GM18508 (cell line): ENCODE results near the gene PIPOX.
"Not testable (repeated sequence)": the region's sequence is repeated elsewhere in the genome, so short reads cannot be mapped to it uniquely, and the experiment has no call there.

Experiments
- ATAC-seq: cut with Tn5 transposase; IDR thresholded peaks from one replicate; pipeline ENCODE4 v1.9.1; 2021; ENCODE audit warnings: moderate number of reproducible peaks; ENCODE audit not compliant: insufficient read depth, unreplicated experiment

PIPOX gene

DNA sequence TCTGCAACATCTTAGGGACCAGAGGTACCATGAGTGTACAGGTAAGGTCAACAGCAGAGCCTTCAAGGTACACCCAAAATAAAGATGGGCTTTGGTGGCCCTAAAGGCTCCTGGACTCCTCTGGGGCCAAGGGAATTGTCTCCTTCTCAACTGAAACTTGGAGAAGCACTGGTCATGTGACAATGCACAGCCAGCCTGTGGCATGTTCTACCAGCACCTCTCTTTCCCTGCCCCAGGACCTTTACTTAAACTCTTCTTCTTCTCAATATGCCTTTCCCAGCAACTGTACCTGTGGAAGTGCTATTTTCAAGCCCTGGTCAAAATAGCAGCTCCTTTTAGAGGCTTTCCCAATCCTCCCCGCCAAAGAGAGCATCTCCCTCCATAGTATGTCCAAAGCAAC lies 28.4 kb downstream of the PIPOX start:
- no peak for ATAC-seq

DNA sequence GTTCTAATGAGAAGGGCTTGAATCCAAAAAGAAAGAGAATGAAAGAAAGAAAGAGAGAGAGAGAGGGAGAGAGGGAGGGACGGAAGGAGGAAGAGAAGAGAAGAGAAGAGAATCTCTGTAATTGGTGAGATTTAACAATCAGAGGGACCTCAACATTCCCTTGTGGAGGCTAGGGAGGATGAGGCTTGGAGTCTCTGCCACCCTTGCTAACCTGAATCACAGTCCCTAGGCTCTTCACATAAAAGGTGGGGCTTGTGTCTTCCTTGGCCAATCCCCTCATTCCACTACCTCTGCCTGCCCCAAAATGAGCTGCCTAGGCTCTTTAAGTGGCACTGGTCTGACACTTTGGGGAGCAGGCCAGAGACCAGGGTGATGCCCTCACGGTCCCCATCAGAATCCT lies 30.1 kb downstream of the PIPOX start:
- ATAC-seq, result no peak

DNA sequence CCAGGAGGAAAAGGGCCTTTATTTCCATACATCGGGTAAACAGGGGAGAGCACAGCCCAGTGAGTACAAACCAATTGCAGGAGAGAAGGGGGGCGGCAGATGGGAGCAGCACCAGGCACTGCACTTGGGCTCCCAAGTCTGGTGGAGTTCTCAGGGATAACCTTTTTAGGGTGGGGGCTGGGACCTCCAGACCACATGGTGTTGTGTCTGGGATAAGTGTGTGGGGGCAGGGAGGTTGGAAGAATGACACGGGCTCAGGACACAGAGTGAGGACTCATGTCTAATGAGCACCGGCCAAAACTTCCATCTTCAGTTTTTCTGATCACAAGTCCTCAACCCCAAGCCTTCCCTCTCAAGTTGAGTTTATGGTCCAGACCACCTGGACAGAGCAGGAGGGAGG lies 30.6 kb downstream of the PIPOX start:
- no peak for ATAC-seq

DNA sequence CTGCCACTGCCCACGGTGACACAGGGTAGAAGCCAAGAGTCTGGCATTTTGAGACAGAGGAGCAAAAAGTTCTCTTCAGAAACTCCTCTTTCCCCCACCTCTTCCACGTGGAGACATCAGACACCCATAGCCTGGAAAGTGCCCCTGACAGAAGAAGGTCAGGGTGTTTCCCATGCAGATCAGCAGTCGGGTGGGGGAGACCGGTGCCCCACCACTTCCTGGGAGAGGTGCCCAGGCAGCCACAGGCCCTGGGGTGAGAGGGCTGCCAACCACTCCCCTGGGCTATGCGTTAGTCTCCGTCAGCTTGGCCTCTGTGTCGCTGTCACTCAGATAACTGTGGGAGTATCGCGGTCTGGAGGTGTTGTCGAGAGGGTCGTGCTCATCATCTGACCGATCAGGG lies 31.5 kb downstream of the PIPOX start:
- no peak for ATAC-seq

DNA sequence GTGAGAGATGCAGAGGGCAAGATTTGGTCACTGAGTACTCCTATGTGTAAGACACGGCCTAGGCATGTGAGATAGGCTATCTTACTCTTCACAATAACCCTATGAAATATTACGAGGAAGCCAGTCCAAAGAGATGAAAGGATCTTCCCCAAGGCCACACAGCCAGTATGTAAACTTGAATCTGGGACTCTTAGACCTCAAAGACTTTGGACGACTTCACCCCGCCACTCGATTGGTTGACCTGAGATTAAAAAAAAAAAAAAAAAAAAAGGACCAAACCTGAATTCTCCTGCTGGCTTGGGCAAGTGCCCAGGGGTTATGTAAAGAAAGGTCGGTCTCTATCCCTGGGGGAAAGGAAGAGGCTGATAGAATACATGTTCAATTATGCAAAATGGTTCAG lies 33.1 kb downstream of the PIPOX start:
- ATAC-seq, result no peak

DNA sequence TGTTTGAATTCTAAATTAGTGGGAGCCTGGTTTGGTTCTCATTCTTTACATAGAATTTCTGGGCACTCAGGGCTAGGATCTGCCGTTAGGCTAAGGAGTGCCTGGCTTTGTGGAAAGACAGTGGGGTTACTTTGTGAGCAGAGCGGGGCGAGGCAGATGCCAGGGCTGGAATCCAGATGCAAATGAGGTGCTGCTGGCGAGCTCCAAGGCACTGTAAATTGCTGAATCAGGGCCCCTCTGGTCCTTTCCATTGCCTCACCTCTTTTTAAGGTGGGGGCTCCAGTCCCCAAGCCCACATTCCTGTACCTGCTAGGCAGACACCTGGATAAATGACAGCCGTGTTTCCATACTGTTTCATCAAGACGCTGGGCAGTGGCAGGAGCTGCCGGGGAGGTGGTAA lies 33.8 kb downstream of the PIPOX start:
- no peak for ATAC-seq

DNA sequence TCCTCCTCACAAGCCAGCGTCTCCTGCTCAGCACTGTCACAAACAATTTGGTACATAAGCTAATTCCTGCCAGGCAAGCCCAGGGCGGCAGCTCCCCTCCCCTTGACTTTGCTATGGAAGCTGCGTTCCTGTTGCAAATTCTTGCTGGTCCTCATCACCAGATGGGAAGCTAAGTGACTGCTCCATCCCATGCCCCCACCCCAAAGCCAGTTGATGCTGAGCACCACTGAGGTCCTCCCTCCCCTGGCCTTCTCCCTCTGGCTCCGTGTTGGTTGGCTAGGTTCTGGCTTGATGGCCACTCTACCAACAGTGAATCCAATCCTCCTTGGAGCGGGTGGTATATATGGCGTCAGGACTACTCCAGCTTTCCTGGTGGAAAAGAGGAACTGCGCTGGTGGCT lies 34.4 kb downstream of the PIPOX start:
- no peak for ATAC-seq

DNA sequence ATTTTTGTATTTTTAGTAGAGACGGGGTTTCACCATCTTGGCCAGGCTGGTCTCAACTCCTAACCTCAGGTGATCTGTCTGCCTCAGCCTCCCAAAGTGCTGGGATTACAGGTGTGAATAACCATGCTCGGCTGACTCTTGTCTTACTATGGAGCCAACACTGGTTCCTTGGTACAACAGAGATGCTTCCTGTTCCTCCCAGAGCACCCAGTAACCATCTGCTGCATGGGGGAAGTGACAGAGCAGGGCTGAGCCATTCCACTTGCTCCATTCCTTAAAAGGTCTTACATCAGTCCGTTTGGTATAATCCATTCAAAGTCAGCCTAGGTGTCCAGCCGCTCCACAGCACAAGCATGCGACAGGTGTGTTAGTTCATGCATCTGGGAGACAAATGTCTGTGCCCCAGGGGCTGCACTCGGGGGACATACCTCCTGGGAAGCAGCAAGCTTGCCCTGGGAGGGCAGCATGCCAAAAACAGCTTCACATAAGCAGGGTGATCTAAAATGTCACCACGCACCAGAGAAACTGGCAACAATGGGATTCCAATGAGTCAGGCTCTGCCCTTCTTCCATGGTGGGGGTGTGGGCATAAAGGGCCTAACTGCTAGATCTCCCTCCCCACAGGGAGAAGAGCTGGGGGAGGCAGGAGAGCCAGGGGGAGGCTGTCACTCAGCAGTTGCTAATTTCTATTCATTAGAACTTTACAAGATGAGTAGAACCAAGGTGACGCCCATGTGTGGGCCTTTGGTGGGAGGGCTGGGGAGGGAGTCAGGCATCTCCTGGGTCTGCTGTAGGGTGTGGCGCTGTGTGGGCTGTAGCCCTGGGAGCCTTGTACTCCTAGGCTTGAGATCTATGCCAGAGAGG lies 35.5 kb downstream of the PIPOX start:
- ATAC-seq, result no peak

DNA sequence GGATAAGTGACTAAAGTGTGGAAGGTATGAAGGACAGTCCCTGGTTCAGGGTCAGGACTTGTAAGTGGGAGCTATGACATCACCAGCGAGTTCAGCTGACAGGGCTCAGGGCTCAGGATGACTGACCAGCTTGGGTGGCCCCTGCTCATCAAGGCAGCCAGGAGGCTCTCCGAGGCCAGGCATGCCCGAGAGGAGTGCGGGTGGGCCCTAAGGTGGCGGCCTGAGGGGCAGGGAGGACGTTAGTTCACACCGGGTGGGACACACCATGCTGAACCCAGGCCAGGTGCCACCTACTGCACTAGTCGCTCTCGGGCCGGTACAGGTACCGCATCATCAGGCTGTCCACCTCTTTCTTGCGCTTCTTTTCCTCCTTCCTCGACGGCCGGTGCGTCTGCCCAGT lies 36.5 kb downstream of the PIPOX start:
- no peak for ATAC-seq

DNA sequence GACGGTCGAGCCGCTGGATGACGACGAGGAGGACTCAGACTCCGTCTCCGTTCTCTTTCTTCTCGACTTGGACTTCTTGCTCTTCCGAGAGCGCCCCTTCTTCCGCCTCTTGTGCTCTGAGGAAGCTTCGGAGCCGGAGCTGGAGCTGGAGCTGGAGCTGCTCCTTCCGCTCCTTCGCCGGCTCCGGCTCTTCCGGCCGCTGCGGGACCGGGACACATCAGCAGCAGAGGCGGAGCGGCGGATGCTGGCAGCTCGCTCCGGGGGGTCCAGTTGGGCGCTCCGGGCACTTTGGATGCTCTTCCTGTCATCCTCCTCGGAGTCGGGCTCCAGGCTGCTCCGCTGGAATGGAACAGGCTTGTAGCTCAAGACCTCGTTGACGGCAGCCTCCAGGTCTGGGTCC lies 36.9 kb downstream of the PIPOX start:
- no peak for ATAC-seq

DNA sequence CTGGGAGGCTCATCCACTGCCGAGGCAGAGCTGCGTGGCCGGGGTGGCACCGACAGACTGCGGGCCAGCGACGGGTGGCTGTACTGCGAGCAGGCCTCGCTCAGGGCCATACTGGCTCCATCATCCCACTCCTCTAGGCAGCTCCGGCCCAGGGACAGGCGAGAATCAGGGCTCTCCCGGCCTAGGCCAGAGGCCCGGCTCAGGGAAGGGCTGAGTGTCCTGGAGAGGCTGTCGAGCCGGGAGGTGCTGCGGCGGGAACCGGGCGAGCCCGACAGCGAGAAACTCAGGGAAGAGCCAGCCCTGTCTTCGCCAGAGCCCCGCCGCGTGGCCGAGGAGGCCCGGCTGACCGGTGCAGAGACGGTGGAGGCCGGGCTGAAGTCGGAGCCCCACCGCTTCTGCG lies 37.4 kb downstream of the PIPOX start:
- ATAC-seq, result no peak

DNA sequence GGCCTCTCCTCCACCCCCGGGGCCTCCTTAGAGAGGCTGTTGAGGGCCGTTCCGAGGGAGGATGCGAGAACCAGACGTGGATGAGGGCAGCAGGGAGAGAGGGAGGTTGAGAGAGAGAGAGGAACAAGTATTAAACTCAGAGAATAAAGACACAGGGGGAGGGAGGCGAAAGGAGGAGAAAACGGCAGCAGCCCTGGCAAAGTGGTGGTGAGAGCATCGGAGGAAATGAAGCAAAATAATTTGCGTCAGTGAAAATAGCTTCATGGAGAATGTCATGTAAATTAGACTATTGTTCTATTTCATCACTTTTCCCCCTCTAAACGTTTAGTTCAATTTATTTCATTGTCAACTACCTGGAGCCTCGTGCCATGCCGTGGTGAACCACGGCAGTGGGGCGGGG lies 38.0 kb downstream of the PIPOX start:
- ATAC-seq, result no peak

DNA sequence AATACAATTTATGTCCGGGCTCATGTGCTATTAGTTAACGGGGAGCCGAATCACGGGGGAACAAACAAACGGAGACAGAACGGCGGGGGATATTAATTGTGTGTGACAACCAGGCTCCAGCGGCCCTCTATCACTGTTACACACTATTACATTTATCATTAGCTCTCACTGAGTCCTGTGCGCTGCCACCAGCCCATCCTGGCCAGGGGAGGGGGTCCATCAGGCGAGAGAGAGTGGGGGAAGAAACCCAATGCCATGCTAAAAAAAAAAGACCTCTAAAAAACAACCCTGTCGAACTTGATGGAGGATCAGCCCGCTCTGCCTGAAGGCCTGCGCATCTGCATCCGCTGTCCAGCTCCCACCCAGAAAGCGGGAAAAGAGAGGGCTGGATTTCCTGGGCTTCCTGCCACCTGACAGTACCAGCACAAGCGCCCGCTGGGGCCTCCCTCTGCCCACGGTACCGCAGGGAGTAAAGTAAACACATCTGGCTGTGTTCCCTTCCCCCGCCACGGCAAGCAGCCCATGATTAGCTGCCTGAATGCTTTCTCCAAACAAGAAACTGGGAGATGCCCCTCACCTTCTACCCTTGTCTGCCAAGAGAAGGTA lies 41.7 kb downstream of the PIPOX start:
- no peak for ATAC-seq

DNA sequence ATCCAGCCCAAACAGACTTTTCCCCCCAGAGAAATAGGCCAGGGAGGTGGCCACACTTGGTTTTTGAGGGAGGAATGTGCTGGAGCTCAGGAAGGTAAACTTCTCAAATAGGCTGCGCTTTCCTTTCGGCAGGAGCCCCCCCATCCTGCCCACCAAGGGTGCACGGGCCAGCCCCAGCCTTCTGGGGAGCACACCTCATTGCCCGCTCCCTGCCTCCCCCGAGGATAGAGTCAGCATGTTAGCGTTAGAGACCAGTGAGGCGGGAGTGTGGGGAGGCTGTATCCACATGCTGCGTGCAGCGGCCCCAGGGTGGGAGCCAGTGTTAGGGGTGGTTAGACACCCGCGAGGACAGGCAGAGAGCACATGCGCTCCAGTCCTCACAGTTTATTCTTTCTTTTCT lies 42.3 kb downstream of the PIPOX start:
- ATAC-seq, result no peak

DNA sequence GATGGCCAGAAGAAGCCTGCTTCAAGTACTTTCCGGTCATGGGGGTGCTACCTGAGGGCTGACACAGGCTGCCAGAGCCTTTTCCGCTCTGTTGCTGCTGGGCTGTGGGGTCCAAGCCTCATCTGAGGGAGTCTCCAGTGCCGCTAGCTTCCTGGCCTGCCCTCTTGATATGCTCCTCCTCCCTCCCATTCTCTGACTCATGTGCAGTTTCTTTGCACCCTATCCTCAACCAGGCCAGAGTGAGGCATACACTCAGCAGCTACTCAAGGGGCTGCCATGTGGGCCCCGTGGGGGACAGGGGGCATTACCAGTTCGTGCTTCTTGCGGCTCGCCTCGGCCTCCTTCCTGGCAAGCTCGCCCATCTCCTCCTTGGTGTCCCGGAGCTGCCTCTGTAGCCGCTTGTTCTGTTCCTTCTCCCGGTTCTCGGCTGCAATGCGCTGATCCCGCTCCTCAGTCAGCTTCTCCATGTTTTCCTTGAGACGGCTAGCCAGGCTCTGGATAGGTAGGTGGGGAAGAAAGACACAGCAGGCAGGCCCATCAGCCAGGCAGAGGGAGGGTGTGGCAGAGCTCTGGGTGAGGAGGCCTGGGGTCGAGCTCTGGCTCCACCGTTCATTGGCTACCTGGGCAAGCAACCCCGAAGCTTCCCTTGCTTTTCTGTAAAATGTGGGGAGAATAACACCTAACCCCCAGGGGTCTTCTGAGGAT lies 43.8 kb downstream of the PIPOX start:
- ATAC-seq, result no peak

DNA sequence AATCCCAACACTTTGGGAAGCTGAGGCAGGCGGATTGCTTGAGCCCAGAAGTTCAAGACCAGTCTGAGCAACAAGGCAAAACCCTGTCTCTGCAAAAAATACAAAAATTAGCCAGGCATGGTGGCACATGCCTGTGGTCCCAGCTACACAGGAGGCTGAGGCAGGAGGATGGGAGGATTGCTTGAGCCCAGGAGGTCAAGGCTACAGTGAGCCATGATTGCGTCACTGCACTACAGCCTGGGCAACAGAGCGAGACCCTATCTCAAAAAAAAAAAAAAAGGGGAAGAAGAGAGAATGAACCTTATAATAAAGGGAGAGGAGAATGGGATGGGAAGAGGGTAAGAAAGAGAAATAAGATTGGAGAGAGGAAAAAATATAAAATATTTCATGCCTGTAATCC lies 45.8 kb downstream of the PIPOX start:
- not testable (repeated sequence) for ATAC-seq

DNA sequence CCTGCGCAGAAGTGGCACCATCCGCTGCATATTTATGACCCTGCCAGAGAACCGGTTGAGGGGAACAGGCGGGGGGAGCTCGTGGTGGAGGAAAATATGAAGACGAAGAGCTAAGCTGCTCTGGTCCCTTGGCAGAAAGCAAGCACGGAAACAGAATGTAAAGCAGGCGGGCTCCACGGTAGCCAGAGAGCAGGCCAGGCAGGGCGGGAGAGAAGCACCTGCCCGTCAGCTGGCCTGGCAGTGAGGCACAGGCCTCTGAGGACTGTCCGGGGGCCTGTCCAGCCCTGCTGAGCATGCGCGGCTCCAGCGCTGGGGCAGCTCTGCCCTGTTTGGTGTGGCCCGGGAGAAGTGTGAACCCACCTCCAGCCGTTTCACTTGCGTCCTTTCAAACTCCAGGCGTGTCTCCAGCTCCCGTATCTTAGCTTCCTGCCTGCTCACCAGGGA lies 46.7 kb downstream of the PIPOX start:
- no peak for ATAC-seq

DNA sequence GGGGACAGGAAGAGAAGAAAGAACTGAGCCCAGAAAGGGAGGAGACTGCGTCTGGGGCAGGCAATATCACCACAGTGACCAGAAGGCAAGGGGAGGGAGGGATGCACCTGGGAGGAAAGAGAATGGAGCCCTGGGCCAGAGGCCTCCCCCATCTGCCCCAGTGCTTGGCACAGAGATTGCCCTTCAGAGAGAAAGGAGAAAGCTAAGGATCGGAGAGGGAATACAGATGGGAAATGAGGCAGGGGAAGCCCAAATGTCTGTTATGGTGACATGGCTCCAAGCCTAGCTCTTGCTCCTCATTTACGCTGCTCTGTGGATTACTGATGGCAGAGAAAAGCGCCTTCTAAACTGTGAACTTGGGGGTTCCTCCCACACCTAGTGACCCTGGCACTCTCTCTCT lies 47.2 kb downstream of the PIPOX start:
- no peak for ATAC-seq

DNA sequence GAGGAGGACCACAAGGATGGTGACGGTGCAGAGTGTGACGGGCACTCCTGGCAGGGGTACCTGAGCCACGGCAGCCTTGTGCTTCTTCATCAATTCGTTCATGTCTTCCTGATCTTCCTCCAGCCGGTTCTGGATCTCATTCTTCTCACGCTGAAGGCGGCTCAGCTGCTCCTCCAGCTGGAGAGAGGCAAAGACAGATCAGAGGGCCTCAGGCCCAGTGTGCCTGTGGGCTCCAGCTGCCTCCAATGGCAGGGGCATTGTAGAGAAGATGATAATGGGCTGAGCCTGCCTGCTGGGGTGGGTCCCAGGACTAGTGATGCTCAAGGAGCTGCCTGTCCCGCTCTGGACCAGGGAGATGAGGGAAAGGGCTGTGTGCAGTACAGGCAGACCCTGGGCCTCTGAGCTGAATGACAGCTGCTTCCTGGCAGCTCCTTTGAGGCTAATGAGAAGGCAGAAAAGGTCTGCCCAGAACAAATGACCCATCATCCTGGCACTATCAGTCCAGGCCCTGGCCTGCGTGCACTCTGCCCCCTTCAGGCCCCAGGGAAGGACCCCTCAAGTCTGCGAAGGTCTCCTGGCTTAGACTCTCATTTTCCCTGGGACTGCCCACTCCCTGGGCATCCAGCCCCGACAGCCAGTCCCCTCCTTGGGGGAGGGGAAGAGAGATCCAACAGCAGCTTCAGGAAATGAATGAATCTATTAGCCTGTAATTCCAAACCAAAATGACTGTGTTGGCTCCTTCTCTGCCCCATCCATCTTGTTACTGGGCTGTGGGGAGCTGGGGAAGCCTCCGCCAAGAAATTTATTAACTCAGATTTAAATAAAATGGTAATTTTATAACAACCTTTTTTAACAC lies 48.0 kb downstream of the PIPOX start:
- ATAC-seq, result no peak

DNA sequence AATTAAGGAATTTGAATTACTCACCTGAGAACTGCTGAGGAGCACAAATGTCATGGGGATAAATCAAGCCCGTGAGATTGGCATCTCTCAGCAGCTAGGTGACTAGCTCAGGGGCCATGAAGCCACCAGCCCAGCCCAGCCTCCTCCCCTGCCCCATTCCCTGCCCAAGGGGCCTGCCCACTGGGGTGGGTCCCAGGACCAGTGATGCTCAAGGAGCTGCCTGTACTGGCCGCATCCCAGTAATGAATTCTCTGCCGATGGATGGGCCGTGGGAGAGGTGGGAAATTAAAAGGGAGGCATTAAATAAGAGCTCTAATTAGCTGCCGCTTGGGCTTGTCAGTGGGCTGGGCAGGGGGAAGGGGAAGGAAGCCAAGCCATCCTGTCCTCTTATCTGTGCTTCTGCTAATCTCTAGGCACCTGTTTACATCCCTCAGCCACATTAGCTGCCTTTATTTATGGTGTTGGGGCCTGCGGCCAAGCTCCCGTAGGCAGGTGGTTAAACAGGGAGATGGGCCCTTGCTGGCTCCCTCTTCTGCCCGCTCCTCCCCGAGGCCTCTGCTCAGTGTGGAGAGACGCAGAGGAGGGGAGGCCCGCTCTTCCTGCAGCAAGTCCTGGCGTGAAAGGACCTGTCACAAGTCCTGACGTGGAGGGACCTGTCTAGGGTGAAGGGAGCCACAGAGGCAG lies 48.8 kb downstream of the PIPOX start:
- ATAC-seq, result no peak
